A549 (cell line): ENCODE results near the gene CCND1.

Experiments used
- CEBPB ChIP-seq, 2 experiments: fragments of >200 bp in 1 of 2; sonication (Bioruptor Twin) in 1 of 2; formaldehyde crosslinking in 1 of 2; IDR thresholded peaks; 2 replicates each; pipeline ENCODE4 v1.6.1; 2012 to 2016
- EP300 ChIP-seq, 2 experiments: fragments of >200 bp; sonication (Bioruptor Twin); formaldehyde crosslinking; IDR thresholded peaks; 2 replicates in 1 of 2; 3 replicates in 1 of 2; pipeline ENCODE4 v1.6.1; 2016 to 2017
- PHF8 ChIP-seq: fragments of 200-600 bp; sonication (generic); IDR thresholded peaks from 2 replicates; pipeline ENCODE4 v1.6.1; 2016; ENCODE audit warnings: low read depth, mild to moderate bottlenecking, antibody characterized with exemption, moderate library complexity, borderline replicate concordance
- POLR2A ChIP-seq: IDR thresholded peaks from 2 replicates; pipeline ENCODE4 v1.6.1; 2012; ENCODE audit warnings: mild to moderate bottlenecking, low read length

- TF ChIP-seq POLR2A, result no peak
- no peak for TF ChIP-seq PHF8
- no peak for TF ChIP-seq CEBPB (IDR thresholded peaks at IDR 0.05)
- no peak for TF ChIP-seq EP300 (IDR thresholded peaks at IDR 0.05)
These were observed 44.4 kb downstream of the CCND1 start for GRCh38 chr11:69685348-69685747.
